Loucy (cell line): ENCODE data around the gene HIP1R.
A peak's percentile ranks its signal among the peaks of the same experiment; 100 is the strongest.

Experiments
- H2AFZ ChIP-seq: fragments of 200-600 bp; sonication (generic); 2 replicates; pipeline ENCODE4 v1.6.0; 2016; ENCODE audit warnings: antibody characterized with exemption, mild to moderate bottlenecking, low read length, moderate library complexity
- H3F3A ChIP-seq: fragments of 200-600 bp; 2 replicates; pipeline ENCODE4 v1.6.0; 2016; ENCODE audit warnings: antibody characterized with exemption, low read depth, mild to moderate bottlenecking
- H3K27me3 ChIP-seq: fragments of 200-600 bp; sonication (generic); 2 replicates; pipeline ENCODE4 v1.6.1; 2014; ENCODE audit warnings: low read length, mild to moderate bottlenecking; ENCODE audit not compliant: insufficient read depth, poor library complexity, severe bottlenecking
- H3K36me3 ChIP-seq: fragments of 200-600 bp; sonication (generic); 2 replicates; pipeline ENCODE4 v1.6.1; 2016; ENCODE audit warnings: low read length; ENCODE audit not compliant: insufficient read depth
- H3K4me1 ChIP-seq: fragments of 200-600 bp; sonication (generic); 2 replicates; pipeline ENCODE4 v1.5.1; 2014; ENCODE audit warnings: low read length, mild to moderate bottlenecking; ENCODE audit not compliant: insufficient read depth, poor library complexity, severe bottlenecking
- H3K4me2 ChIP-seq: fragments of 200-600 bp; sonication (generic); 2 replicates; pipeline ENCODE4 v1.6.0; 2014; ENCODE audit warnings: antibody characterized with exemption, low read length, low read depth, mild to moderate bottlenecking; ENCODE audit not compliant: poor library complexity, severe bottlenecking
- H3K4me3 ChIP-seq: fragments of 200-600 bp; sonication (generic); 2 replicates; pipeline ENCODE4 v1.5.1; 2014; ENCODE audit warnings: low read length, mild to moderate bottlenecking, mixed read lengths; ENCODE audit not compliant: poor library complexity, severe bottlenecking
- H3K79me2 ChIP-seq: fragments of 200-600 bp; sonication (generic); 2 replicates; pipeline ENCODE4 v1.6.1; 2014; ENCODE audit warnings: low read length; ENCODE audit not compliant: insufficient read depth
- H3K9ac ChIP-seq: fragments of 200-600 bp; sonication (generic); 2 replicates; pipeline ENCODE4 v1.6.0; 2014; ENCODE audit warnings: mild to moderate bottlenecking, low read depth, low read length, moderate library complexity; ENCODE audit not compliant: poor library complexity, severe bottlenecking
- H3K9me2 ChIP-seq: fragments of 200-600 bp; sonication (generic); replicated peaks from 2 replicates; pipeline ENCODE4 v1.6.1; 2016; ENCODE audit warnings: low read depth, low read length, mixed read lengths
- H3K9me3 ChIP-seq: fragments of 200-600 bp; sonication (generic); 2 replicates; pipeline ENCODE4 v1.6.1; 2014; ENCODE audit warnings: mild to moderate bottlenecking, antibody characterized with exemption, low read length, low read depth; ENCODE audit not compliant: insufficient read depth
- H4K20me1 ChIP-seq: fragments of 200-600 bp; sonication (generic); 2 replicates; pipeline ENCODE4 v1.6.0; 2014; ENCODE audit warnings: antibody characterized with exemption, low read length, mild to moderate bottlenecking; ENCODE audit not compliant: insufficient read depth, poor library complexity, severe bottlenecking
- CTCF ChIP-seq: fragments of 200-600 bp; sonication (generic); conservative IDR thresholded peaks from 2 replicates; pipeline ENCODE4 v1.5.1; 2014; ENCODE audit warnings: mild to moderate bottlenecking, antibody characterized with exemption, low read length
- EZH2phosphoT487 ChIP-seq: fragments of 200-600 bp; IDR thresholded peaks from 2 replicates; pipeline ENCODE4 v1.6.1; 2018; ENCODE audit warnings: antibody characterized with exemption, mild to moderate bottlenecking, moderate library complexity, borderline replicate concordance

The HIP1R gene

GRCh38 chr12:122836027-122836921 is 1.0 kb downstream of the HIP1R start:
- H3K79me2 ChIP-seq = peaks cover 55% of the 10 kb centered on the region
- H3K9me3 ChIP-seq = no peaks in the 10 kb centered on the region
- peaks cover 34% of the 10 kb centered on the region for H3K4me1 ChIP-seq
- H3K27me3 ChIP-seq = no peaks in the 10 kb centered on the region
- H4K20me1 ChIP-seq = peaks cover 20% of the 10 kb centered on the region
- H3K4me2 ChIP-seq = peak overlapping the region; percentile 83
- peak overlapping the region; percentile 79 for H2AFZ ChIP-seq
- peak overlapping the region; percentile 75 for H3K9ac ChIP-seq
- peak overlapping the region; percentile 88 for H3K4me3 ChIP-seq
- TF ChIP-seq CTCF (no peak), EZH2phosphoT487 (no peak)
- no peaks in the 10 kb centered on the region for H3K36me3 ChIP-seq
- no peaks in the 10 kb centered on the region for H3K9me2 ChIP-seq
- no peaks in the 10 kb centered on the region for H3F3A ChIP-seq

- peak overlapping the region; percentile 75 for H3K9ac ChIP-seq
- no peaks in the 10 kb centered on the region for H3K9me3 ChIP-seq
- peaks cover 22% of the 10 kb centered on the region for H4K20me1 ChIP-seq
- peak overlapping the region; percentile 83 for H3K4me2 ChIP-seq
- H3F3A ChIP-seq = no peaks in the 10 kb centered on the region
- peak overlapping the region; percentile 88 for H3K4me3 ChIP-seq
- H3K36me3 ChIP-seq = no peaks in the 10 kb centered on the region
- no peak for TF ChIP-seq EZH2phosphoT487
- TF ChIP-seq CTCF = no peak
- peaks cover 37% of the 10 kb centered on the region for H3K4me1 ChIP-seq
- no peaks in the 10 kb centered on the region for H3K27me3 ChIP-seq
- H2AFZ ChIP-seq = no peak overlapping the region
- no peaks in the 10 kb centered on the region for H3K9me2 ChIP-seq
- H3K79me2 ChIP-seq = peaks cover 67% of the 10 kb centered on the region
Measured at GRCh38 chr12:122837306-122838265, 2.3 kb downstream of the HIP1R start.

- H3K4me2 ChIP-seq = peak overlapping the region; percentile 83
- no peaks in the 10 kb centered on the region for H3K9me2 ChIP-seq
- H3K4me1 ChIP-seq = peaks cover 37% of the 10 kb centered on the region
- no peaks in the 10 kb centered on the region for H3K27me3 ChIP-seq
- no peaks in the 10 kb centered on the region for H3K9me3 ChIP-seq
- no peaks in the 10 kb centered on the region for H3F3A ChIP-seq
- H3K4me3 ChIP-seq = no peak overlapping the region
- peaks cover 79% of the 10 kb centered on the region for H3K79me2 ChIP-seq
- no peak overlapping the region for H2AFZ ChIP-seq
- H3K9ac ChIP-seq = no peak overlapping the region
- peaks cover 25% of the 10 kb centered on the region for H4K20me1 ChIP-seq
- no peak for TF ChIP-seq EZH2phosphoT487
- TF ChIP-seq CTCF = no peak
- no peaks in the 10 kb centered on the region for H3K36me3 ChIP-seq
Measured at GRCh38 chr12:122838841-122839240, 3.6 kb downstream of the HIP1R start.
